Neural crest cell (in vitro differentiated cells): ENCODE results near the gene WDR93. TPM values are rescaled to one million over a fixed set of nuclear protein-coding genes. Genes with fewer than 3 reads are reported as not detected.

Source experiments
- DNase-seq: peaks from one replicate; pipeline ENCODE4 v3.0.0; 2021; ENCODE audit warnings: low read depth, mixed read lengths, low spot score
- H3K27ac Mint-ChIP-seq: one replicate; pipeline ENCODE4 v1.8.0; 2021; ENCODE audit warnings: mild to moderate bottlenecking, mixed read lengths; ENCODE audit not compliant: unreplicated experiment
- H3K27me3 Mint-ChIP-seq: 2 replicates; pipeline ENCODE4 v1.8.0; 2021; ENCODE audit warnings: low read depth, mild to moderate bottlenecking, mixed read lengths
- H3K36me3 Mint-ChIP-seq: 2 replicates; pipeline ENCODE4 v1.8.0; 2021; ENCODE audit warnings: low read depth, mild to moderate bottlenecking, mixed read lengths
- H3K4me1 Mint-ChIP-seq: 2 replicates; pipeline ENCODE4 v1.8.0; 2021; ENCODE audit warnings: mixed read lengths
- H3K4me3 Mint-ChIP-seq: one replicate; pipeline ENCODE4 v1.8.0; 2021; ENCODE audit warnings: mild to moderate bottlenecking, mixed read lengths
- H3K9me3 Mint-ChIP-seq: 2 replicates; pipeline ENCODE4 v1.8.0; 2021; ENCODE audit warnings: mixed read lengths
- total RNA-seq: library from RNA; stranded (reverse); gene quantifications from 2 replicates; pipeline ENCODE4 v1.2.1, GENCODE V29; 2021
- TF ChIP-seq, protein P1 (sequence below): fragments of 200-600 bp; sonication (generic); conservative IDR thresholded peaks from 2 replicates; pipeline ENCODE4 v1.5.0; 2021; ENCODE audit warnings: antibody characterized with exemption, mild to moderate bottlenecking

Gene WDR93
- total RNA-seq, 1 donor from 2014 or later = not detected

DNA sequence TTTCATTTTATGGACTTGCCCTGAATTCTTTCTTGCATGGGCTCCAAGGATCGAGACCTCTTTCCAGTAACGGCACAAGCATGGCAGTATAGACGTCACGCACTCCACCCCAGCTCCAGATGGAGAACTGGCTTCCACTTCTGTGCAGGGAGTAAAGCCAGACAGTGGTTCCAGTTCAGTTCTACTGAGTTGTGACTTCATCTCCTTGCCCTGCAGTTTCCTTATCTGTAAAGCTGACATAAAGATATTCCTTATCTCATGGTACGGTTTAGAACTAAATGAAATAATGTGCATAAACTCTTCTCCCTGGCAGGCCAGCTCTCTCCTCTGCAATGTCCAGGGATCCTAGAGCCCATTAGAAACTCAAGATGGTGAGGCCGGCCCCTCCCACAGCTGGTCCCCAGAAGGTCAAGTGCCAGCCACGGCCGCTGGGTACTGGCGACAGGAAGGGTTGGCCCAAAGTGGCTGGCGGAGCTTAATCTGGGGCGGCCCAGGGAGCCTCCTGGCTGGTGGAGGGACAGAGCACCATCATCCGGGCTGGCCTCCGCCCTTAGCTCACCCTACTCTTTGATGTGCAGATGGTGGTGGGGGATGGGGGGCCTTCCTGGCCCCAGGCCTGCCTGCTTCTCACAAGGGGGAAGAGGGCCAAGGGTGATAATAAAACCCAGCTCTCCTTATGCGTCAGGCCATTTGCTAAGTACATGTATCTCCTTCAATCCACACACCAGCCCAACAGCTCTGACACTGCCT is 92.7 kb downstream of the WDR93 start:
- Mint-ChIP-seq H3K4me1 (peaks cover 13% of the 10 kb centered on the region), H3K36me3 (peaks cover 5% of the 10 kb centered on the region), H3K27ac (no peak overlapping the region), H3K4me3 (no peak overlapping the region), H3K27me3 (peaks cover 9% of the 10 kb centered on the region), H3K9me3 (peaks cover 8% of the 10 kb centered on the region)
- TF ChIP-seq, protein P1, sequence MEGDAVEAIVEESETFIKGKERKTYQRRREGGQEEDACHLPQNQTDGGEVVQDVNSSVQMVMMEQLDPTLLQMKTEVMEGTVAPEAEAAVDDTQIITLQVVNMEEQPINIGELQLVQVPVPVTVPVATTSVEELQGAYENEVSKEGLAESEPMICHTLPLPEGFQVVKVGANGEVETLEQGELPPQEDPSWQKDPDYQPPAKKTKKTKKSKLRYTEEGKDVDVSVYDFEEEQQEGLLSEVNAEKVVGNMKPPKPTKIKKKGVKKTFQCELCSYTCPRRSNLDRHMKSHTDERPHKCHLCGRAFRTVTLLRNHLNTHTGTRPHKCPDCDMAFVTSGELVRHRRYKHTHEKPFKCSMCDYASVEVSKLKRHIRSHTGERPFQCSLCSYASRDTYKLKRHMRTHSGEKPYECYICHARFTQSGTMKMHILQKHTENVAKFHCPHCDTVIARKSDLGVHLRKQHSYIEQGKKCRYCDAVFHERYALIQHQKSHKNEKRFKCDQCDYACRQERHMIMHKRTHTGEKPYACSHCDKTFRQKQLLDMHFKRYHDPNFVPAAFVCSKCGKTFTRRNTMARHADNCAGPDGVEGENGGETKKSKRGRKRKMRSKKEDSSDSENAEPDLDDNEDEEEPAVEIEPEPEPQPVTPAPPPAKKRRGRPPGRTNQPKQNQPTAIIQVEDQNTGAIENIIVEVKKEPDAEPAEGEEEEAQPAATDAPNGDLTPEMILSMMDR = no peak
- DNase-seq = no peak

DNA sequence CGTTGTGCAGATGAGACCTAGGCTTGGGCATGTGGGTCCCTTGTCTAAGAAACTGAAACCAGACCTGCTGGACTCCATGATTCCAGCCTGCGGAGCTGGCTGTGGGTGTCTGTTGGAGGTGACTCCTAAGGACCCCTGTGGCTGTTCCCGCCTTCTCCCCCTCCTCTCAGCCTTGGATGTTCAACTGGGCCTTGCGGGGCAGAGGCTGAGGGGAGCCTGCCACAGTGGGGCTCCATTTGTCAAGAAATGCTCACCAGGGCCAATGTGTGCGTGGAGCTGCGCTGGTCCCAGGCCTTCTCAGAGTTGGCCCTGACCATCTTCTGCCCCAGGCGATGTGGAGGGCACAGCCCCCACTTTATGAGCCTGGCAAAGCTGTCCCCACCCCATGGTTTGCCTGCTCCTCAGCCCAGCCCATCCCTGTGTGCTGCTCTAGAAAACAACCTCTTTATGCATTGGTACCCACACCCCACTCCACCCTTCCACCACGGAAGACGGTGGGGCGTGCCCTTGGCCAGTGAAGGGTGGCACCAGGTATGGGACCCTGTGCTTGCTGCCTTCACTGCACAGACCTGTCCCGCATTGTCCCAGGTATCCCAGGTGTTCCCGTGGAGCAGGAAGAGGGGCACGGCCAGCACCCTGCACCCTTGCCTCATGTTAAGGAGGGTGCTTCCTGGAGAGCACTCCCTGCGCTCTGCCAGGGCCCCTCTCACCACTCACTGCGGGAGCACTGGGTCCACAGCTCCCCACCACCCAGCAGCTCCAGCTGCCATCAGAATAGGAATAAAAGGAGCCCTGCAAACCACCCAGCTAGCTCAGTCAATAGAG is 93.5 kb downstream of the WDR93 start:
- no peak for DNase-seq
- Mint-ChIP-seq H3K9me3 (peaks cover 8% of the 10 kb centered on the region), H3K4me1 (peaks cover 13% of the 10 kb centered on the region), H3K27me3 (peaks cover 3% of the 10 kb centered on the region), H3K36me3 (peaks cover 5% of the 10 kb centered on the region), H3K4me3 (no peak overlapping the region), H3K27ac (no peak overlapping the region)
- TF ChIP-seq, protein P1 = no peak

DNA sequence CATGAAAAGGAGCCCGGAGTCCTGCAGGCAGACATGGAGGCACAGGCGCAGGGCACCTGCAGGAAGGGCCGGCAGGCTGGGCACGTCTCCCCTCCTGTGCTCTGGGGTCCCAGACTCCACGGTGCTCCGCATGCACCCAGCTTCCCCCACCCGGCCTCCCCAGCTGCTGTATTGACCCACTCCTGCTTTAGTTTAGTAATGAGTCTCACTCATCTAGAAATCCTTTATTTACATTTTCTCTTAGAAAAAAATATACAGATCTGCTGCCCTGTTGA is 94.0 kb downstream of the WDR93 start:
- Mint-ChIP-seq H3K36me3 (peaks cover 5% of the 10 kb centered on the region), H3K27me3 (peaks cover 3% of the 10 kb centered on the region), H3K4me3 (no peak overlapping the region), H3K4me1 (peaks cover 13% of the 10 kb centered on the region), H3K9me3 (peaks cover 8% of the 10 kb centered on the region), H3K27ac (no peak overlapping the region)
- TF ChIP-seq, protein P1 = no peak
- DNase-seq = no peak

DNA sequence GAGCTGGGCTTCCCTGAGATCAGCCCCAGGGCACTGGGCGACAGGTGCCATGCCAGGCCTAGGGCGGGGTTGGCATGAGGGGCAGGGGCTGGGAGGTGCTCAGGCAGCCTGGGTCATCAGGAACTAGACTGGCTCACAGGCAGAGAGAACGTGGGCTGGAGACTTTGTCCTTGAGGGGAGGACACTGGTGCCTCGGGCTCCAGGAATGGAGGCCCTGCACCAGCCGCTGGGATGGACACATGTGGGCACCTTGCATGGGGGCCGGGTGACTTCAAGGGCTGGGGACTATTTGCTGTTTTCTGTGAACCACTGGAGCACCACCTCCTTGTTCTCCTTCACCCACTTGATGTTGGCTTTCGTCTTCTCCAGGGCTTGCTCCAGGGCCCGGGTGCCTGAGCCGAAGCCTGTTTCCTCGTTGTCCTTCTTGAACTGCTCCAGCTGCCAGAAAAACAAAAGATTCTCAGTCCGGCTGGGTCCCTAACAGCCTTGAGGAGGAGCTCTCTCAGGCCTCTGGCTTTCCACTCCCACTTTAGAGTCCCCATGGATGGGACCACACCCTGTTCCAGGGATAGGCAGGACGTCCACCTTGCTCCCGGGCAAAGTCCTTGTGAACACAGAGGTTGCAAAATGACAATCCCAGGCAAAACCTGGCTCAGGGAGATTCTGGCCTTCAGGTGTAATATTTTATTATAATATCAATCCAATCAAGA is 94.6 kb downstream of the WDR93 start:
- DNase-seq = no peak
- Mint-ChIP-seq H3K36me3 (peaks cover 5% of the 10 kb centered on the region), H3K27ac (no peak overlapping the region), H3K4me1 (peaks cover 13% of the 10 kb centered on the region), H3K4me3 (no peak overlapping the region), H3K9me3 (peaks cover 8% of the 10 kb centered on the region), H3K27me3 (peaks cover 3% of the 10 kb centered on the region)
- TF ChIP-seq, protein P1 = no peak

DNA sequence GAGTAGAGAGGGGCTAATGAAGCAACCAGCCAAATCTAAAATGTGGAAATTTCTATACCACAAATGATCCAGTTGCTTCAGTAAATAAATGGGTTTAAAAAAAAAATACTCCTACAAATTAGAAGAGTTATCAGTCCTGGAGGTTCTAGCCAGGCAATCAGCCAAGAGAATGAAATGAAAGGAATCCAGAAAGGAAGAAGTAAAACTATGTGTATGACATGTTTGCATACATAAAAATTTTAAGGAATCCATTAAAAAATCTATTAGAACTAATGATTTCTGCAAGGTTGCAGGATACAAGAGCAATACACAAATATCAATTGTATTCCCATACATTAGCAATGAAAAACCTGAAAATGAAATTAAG is 95.1 kb downstream of the WDR93 start:
- no peak overlapping the region for H3K4me3 Mint-ChIP-seq
- H3K9me3 Mint-ChIP-seq = peaks cover 8% of the 10 kb centered on the region
- H3K27me3 Mint-ChIP-seq = peaks cover under 1% of the 10 kb centered on the region
- no peak for DNase-seq
- no peak overlapping the region for H3K27ac Mint-ChIP-seq
- peaks cover 13% of the 10 kb centered on the region for H3K4me1 Mint-ChIP-seq
- TF ChIP-seq, protein P1 = no peak
- H3K36me3 Mint-ChIP-seq = peaks cover 5% of the 10 kb centered on the region
